Activated T-helper 9 cell treated with anti-CD3 and anti-CD28 coated beads, Interleukin-2, amount 50 U/mL, for 16 hours (primary cell): ENCODE measurements around the gene MAPK6.

ENCODE experiments used
- DNase-seq: peaks from one replicate; pipeline ENCODE4 v3.0.0-alpha.2; 2020; ENCODE audit warnings: low read depth

MAPK6 gene

DNA sequence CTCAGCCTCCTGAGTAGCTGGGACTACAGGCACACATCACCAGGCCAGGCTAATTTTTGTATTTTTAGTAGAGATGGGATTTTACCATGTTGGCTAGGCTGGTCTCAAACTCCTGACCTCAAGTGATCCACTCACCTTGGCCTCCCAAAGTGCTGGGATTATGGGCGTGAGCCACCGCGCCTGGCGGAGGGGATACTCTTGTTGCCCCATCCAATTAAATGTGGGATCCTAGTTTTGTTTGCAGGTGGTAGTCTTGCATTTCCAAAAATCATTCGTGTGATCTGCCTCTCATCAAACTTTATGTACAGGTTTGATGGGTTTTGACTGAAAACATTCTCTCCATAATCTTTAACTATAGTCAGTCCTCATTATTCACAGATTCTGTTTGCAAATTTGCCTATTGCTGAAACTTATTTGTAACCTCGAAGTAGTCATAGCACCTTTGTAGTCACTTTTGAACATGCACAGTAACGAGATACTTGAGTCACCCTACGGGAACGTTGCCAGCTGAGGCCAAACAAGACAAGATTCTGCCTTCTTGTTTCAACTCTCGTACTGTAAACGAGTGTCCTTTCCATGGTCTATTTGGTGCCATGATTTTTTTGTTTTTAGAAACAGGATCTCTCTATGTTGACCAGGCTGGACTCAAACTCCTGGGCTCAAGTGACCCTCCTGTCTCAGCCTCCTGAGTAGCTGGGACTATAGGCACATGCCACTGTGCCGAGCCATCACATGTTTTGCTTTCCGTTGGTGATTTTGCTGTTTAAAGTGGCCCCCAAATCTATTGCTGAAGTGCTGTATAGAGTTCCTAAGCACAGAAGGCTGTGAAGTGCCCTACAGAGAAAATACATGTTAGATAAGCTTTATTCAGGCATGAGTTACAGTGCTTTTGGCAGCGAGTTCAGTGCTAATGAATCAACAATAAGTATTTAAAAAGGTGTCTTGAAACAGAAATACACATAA lies 8.1 kb upstream of the MAPK6 start:
- peak; percentile 21 for DNase-seq

DNA sequence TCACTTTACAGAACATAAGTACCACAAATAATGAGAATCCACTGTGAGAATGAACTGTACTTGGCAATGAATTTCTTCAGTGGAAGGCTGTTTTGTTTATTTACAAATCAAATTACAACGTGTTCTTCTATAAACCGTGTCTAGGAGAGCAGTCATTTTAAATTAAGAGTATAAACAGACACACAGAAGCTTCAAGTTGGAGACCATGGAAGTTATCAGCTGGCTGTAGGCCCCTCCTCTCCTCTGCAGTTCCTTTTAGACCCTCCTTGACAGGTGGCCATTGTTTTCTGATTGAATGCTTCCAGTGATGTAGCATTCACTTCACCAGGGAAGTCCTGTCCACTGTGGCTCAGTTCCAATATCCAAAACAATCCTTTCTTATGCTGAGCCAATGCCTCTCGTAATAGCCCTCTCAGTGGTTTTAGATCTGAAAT lies 7.3 kb upstream of the MAPK6 start:
- DNase-seq = no peak

DNA sequence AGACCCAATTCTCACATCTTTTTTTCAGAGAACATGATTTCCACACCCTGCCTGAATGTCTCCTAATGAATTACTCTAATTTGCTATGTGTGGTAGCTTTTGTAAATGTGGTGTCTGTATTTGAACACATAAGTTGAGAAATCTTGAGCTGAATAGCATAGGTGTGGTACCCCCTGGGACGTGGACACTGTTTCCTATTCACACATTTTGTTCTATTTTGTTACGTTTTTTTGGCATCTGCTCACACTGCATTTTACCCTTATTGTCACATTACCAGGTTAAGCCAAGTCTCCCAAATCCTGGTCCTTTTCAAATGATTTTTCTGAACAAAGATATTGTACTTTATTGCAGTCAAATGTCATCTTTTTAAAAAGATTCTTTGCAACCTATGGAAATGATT lies 6.8 kb upstream of the MAPK6 start:
- DNase-seq = no peak

DNA sequence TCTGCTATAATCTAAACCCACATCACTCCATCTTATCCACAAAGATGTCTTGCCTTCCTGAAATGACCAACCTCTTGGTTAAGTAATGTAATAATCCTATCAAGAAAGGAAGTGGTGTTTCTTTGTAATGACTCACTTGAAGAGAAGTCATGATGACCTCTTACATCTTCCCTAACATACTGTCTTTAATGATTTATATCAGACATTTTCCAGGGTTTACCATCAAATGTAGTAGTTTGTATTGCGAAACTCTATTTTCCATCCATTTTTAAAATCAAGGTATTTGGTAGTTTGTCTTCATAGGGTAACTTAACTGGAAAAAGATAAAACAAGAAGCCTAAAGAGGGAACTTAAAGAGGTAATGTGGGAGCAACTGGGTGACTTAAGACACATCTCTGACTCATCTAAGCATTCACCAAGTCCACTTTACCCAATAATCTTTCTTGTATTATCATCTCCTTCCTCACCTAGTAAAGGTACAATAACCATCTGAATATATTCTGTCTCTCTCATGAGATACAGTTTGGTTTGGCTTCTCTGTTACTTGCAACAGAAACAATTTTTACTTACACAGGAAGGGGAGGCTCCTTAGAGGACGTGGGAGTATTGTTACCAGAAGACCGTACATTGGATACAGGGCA lies 5.7 kb upstream of the MAPK6 start:
- DNase-seq = no peak

DNA sequence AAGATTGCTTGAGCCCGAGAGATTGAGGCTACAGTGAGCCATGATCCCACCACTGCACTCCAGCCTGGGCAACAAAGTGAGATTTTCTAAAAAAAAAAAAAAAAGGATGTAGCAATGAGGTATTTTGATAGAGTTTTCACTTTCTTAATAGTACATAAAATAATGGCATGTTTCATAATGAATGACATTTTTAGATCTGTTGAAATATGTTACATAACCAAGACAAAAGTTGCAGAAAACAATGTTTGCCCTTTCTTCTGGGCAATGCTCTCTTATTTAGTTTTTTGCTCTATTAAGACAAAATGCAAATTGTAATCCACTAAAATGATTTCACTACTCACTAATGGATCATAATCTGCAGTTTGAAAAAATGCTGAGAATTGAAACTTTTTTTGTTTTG lies 4.4 kb upstream of the MAPK6 start:
- no peak for DNase-seq

DNA sequence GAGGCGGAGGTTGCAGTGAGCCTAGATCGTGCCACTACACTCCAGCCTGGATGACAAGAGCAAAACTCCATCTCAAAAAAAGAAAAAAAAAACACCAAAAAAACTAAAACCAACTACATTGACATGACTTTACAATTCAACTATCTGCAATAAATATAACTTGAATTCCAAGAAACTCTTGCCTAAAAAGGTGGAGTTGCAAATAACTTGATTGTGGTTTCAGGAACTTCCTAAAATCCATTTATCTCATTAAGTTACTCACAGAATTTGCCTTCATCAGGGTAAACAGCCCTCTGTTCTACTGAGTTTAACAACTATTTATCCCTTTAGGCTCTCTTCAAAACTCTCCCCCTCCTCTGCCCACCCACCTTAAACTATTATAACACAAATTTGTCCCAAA lies 2.7 kb upstream of the MAPK6 start:
- no peak for DNase-seq

- DNase-seq = no peak
Measured at GRCh38 chr15:52018244-52018643, 775 bp upstream of the MAPK6 start.

- peak; percentile 61 for DNase-seq
Measured at GRCh38 chr15:52019394-52020220, 588 bp downstream of the MAPK6 start.

GRCh38 chr15:52020221-52021085 lies 1.4 kb downstream of the MAPK6 start:
- no peak for DNase-seq

GRCh38 chr15:52021128-52021671 lies 2.2 kb downstream of the MAPK6 start:
- DNase-seq = peak; percentile 52

DNA sequence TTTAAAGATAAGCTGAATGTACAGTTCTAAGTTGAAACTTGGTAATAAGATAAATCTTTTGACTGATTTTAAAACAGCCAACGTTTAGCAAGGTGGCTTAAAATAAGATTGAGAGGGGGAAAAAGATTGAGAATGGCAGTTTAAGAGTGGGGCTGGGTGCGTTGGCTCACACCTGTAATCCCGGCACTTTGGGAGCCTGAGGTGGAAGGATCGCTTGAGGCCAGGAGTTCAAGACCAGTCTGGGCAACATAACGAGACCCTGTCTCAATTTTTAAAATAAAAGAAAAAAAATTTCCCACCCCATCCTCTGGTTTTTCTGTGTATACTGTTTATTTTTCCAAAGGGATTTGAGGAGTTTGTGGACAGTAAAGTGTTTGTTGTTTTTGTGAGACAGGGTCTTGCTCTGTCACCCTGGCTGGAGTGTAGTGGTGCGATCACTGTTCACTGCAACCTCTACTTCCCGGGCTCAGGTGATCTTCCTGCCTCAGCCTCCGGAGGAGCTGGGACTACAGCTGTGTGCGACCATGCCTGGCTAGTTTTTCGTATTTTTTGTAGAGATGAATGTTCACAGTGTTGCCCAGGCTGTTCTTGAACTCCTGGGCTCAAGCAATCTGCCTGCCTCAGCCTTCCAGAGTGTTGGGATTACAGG lies 3.0 kb downstream of the MAPK6 start:
- no peak for DNase-seq

GRCh38 chr15:52023169-52023922 lies 4.3 kb downstream of the MAPK6 start:
- no peak for DNase-seq

- no peak for DNase-seq
Measured at GRCh38 chr15:52028431-52029093, 9.5 kb downstream of the MAPK6 start.

DNA sequence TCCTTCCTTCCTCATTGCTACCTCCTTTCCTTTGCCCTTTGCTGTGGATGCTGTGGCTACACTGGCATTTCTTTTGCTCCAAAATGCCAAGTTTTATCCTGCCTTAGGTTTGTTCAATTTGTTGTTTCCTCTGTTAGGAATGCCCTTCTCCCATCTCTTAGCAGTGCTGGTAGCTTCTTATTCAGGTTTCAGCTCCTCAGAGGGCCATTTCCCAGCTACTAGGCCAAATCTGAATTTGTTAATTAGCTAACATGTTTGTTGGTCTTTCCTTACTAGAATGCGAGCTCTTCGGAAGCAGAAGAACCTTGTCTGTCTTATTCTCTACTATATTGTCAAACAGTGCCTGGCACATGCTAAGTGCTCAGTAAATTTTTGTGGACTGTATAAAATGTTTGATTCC lies 11.0 kb downstream of the MAPK6 start:
- no peak for DNase-seq

DNA sequence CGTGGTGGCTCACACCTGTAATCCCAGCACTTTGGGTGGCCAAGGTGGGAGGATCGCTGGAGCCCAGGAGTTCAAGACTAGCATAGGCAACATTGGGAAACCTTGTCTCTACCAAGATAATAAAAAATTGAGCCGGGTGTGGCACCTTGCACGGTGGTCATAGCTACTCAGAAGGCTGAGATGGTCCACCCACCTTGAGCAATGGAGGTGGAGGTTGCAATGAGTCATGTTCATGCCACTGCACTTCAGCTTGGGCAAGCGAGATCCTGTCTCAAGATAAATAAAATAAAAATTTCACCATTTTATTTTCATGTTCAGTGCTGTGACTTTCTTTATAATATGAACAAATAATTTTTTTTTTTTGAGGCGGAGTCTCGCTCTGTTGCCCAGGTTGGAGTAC lies 12.5 kb downstream of the MAPK6 start:
- DNase-seq = no peak

- no peak for DNase-seq
Measured at GRCh38 chr15:52037889-52038505, 19.0 kb downstream of the MAPK6 start.

DNA sequence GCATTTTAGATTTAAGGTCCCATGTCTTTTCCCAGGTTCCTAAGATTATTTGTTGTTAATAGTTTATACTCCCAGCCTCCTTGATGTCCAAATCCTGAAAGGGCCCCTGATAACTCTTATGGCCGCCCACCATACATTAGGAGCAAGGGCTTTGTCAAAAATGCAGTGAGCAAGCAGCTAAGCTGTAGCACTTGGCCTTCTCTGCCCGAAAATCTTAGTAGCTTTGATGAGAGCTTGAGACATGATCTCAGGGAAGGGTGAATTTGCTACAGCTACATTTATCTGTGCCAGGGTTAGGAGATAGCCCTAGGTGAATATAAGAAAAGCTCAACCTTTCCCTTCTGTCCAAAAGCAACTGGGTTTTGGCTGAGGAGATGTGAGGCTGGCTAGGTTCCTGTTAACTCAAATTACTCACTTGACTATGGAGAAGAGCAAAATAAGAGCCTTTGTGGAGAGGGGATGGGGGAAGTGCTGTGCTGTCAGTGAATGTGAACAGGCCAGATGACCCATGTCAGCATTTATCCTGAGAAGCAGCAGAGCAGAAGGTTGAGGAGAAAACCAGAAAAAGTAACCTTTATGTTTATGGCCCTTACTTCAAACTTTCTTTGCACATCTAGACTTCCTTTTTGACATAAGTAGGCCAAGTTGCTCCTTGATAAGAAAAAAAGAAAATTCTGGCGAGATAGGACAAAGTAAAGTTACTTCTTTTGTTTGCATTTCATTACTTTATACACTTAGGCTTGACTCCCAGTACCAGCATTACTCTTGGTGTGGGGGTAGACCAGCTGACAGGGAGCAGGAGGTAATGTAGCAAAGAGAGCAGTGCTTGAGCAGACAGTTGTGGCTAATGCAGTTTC lies 21.1 kb downstream of the MAPK6 start:
- no peak for DNase-seq
